K562 (cell line): Measurements from ENCODE around the gene FLII. TPM values are rescaled to one million over a fixed set of nuclear protein-coding genes. Genes with fewer than 3 reads are reported as not detected.

ENCODE experiments used
- ELK1 ChIP-seq: sonication (generic); formaldehyde crosslinking; IDR thresholded peaks from 2 replicates; pipeline ENCODE4 v1.8.1; 2022; ENCODE audit warnings: missing genetic modification reagents
- GMEB1 ChIP-seq: fragments of 250-450 bp; sonication (Bioruptor Pico); IDR thresholded peaks from 2 replicates; pipeline ENCODE4 v1.4.0; 2020; ENCODE audit warnings: mild to moderate bottlenecking
- MNT ChIP-seq, 2 experiments: fragments of 450-650 bp; conservative IDR thresholded peaks; 2 replicates each; pipeline ENCODE4 v1.6.1; 2017; ENCODE audit warnings: mild to moderate bottlenecking in 2 of 2, moderate library complexity in 2 of 2
- NFATC3 ChIP-seq: fragments of 450-650 bp; IDR thresholded peaks from 2 replicates; pipeline ENCODE4 v1.6.1; 2017; ENCODE audit warnings: mild to moderate bottlenecking
- polyA plus RNA-seq, 8 experiments: library from polyadenylated mRNA; depleted of rRNA in 4 of 8; stranded (reverse) in 5 of 8; unstranded in 3 of 8; fragments of >200 nt; fragmentation: Nextera tagmentation in 2 of 8; fragmentation: Illumina TruSeq in 1 of 8; extraction: Ambion mirVana in 2 of 8; extraction: Trizol in 1 of 8; gene quantifications; 2 replicates each; pipeline versions ENCODE4 v1.2.1 to v1.2.3, GENCODE V29; 2011 to 2014; ENCODE audit warnings: inconsistent platforms in 1 of 8, missing spikeins in 1 of 8
- total RNA-seq, 7 experiments: library from RNA; depleted of rRNA in 6 of 7; stranded (reverse); fragments of >200 nt in 6 of 7; fragmentation: Illumina TruSeq in 2 of 7; extraction: Trizol in 2 of 7; gene quantifications; 2 replicates each; pipeline versions ENCODE4 v1.2.1 to v1.2.3, GENCODE V29; 2011 to 2021; ENCODE audit warnings: low replicate concordance in 1 of 7

FLII gene
- total and polyA plus RNA-seq, 9 of the 15 experiments (the other 6 are each of a cell fraction or from before 2014, with no cell fraction given): 11.7 to 126 (median 82.5) TPM

GRCh38 chr17:18225121-18225641, 33.4 kb downstream of the FLII start, which contains the start of gene LLGL1 (continued):
- TF ChIP-seq MNT (conservative IDR thresholded peaks at IDR 0.05) (peak in 1 of 2 experiments; percentile 56; a peak in 1 of 4 replicates), ELK1 (no peak), GMEB1 (CRISPR knock-in tag) (peak; percentile 61), NFATC3 (peak; percentile 98)
